Ramos (cell line): ENCODE measurements around the gene ASXL1.

Source experiments
- in situ Hi-C: fragments of 300-500 bp; cut with MboI; formaldehyde crosslinking; loops from one replicate; pipeline ENCODE4 v1.14.3; 2022; ENCODE audit warnings: low sequenced_read_pairs; ENCODE audit not compliant: unreplicated experiment

Gene ASXL1

DNA sequence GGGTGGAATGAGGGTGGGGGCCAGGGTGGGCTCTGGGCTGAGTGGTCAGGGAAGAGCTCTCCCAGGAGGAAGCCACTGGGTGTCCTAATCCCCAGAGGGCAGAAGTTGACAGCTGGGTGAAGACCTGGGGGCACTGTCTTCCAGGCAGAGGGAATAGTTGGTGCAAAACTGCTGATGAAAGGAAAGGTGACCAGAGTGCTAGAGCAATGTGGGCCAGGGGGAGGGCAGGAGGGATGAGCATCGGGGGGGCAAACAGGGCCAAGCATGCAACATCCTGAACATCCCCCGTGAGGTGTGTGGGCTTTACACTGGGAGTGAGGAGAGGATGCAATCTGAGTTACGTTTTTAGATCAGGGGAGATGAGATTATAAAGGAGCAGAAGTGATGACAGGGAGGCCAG, 129.2 kb downstream of the ASXL1 start:
- in situ Hi-C loops: no loop called here

DNA sequence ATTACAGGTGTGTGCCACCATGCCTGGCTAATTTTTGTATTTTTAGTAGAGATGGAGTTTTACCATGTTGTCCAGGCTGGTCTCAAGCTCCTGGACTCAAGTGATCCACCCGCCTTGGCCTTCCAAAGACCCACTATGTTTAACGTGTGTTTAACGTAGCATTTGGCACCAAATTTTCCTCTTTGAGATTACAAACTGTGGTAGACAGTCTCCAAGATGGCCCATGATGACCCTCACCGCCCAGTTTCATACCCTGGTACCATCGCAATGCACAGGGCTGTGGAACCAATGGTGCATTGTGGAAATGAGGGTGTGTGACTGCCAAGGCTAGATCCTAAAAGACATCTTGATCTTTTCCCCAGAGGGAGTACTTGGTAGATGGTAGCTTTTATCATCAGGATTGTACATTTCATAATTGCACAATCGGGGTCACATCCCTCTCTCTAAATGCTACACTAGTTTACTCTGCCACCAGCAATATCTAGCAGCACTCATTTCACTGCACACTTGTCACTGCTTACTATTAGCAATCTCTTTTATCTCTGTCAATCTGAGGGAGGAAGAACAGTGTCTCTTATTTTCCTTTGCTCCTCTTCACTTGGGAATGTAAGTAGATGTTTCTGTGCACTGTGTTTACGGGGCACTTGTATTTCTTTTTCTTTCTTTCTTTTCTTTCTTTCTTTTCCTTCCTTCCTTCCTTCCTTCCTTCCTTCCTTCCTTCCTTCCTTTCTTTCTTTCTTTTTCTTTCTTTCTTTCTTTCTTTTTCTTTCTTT, 130.1 kb downstream of the ASXL1 start:
- in situ Hi-C loops: no loop called here
